Measurements from ENCODE around the gene MSANTD4. TPM values are rescaled to one million over a fixed set of nuclear protein-coding genes. Genes with fewer than 3 reads are reported as not detected.
"Not testable (repeated sequence)": the region's sequence is repeated elsewhere in the genome, so short reads cannot be mapped to it uniquely, and the experiment has no call there.

MSANTD4 gene
- 13.3 TPM for total RNA-seq
- long read RNA-seq, transcript MSANTD4-204 (3 exons, 948 nt) = major isoform, 5 of 10 reads
- long read RNA-seq, partial matches to known transcripts = 0 of 10 reads
- long read RNA-seq, other reads (novel, unspliced or antisense) = 5 of 10 reads

DNA sequence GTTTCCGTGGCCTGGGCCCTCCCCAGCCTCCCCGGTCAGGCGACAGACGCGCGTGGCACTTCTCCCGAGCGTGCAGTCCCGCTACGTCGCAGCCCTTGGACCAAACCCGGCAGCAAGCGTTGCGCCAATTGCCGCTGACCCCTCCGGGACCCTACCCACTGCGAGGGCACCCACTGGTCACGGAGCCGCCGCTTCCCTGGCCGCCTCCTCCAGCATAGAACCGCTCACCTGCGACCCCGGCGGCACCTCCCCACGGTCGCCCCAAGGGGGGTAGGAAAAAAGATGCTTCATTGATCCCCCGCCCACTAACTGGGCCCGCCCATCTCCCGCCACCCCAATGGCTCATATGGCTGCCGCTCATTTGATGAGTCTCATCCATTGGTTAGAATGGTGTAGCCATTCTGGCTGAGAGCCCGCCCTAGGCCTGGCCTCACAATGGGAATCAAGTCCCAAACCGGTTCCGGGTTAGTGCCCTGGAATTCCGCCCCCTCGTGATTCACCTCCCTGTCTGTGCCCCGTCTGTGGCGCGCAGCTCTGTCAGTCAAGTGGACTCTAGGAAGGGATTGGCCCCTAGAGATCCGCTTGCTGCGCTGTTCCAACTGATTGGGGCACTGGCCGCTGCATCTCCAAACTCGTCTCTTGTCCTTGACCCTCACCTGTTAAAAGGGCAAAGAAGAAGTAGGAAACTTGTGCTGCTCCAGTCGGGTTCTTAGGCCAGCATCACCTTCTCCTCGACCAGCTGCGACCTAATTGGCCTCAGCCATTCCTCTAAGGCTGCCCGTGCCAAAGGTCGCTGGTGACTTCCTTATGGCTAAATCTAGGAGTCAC lies at the start of gene MSANTD4:
Gene MSANTD4 (minus strand): TSS at position 274 of the 828 bp plus-strand sequence. CDS start 11,323 bp downstream, outside the sequence.
- DNase-seq (ENCODE audit: low spot score) = peak; percentile 98

DNA sequence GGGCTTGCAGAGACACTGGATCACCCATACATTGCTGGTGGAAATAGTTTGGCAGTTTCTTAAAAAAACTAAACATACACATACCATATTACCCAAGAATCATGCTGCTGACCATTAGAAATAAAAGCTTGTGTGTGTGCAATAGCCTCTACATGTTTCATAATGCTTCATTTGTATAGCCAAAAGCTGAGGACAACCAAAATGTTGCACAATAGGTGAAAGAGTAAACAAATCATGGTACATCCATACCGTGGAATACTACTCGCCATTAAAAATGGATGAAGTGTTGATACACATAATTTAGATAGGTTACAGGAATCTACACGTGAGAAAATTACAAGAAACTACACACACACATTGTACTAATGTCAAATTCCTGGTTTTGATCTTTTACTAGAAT lies 48.6 kb upstream of the MSANTD4 start:
- DNase-seq (ENCODE audit: low spot score) = no peak

DNA sequence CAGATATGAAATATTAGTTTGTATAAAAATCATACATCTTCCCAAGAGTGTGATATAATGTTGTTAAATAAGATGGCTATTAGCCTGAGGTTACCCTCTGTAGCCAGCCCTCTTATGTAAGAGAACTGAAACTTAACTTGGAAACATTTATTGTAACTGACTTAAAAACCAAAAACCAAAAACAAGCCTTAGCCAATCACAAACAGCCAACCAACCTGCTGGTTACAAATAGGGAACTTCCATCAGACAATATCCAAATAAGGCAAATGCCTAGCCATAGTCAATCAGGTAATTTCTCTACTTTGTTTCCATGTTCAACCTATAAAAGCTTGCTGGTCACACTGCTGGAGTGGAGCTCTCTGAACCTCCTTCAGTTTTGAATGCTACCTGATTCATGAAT lies 41.0 kb upstream of the MSANTD4 start:
- DNase-seq (ENCODE audit: low spot score) = no peak

GRCh38 chr11:106061954-106062949 lies 40.2 kb upstream of the MSANTD4 start:
- no peak for DNase-seq (ENCODE audit: low spot score)

- DNase-seq (ENCODE audit: low spot score) = no peak
Observed at GRCh38 chr11:106061249-106061784, 39.3 kb upstream of the MSANTD4 start.

- DNase-seq (ENCODE audit: low spot score) = no peak
Observed at GRCh38 chr11:106059617-106060016, 37.6 kb upstream of the MSANTD4 start.

DNA sequence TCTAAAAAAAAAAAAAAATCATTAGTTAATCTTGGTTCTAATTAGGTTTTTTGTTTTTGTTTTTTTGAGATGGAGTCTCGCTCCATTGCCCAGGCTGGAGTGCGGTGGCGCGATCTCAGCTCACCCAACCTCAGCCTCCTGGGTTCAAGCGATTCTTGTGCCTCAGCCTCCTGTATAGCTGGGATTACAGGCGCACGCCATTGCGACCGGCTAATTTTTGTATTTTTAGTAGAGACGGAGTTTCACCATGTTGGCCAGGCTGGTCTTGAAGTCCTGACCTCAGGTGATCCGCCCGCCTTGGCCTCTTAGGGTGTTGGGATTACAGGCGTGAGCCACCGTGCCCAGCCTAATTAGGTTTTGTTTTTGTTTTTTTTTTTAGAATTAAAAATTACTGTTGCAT lies 36.3 kb upstream of the MSANTD4 start:
- DNase-seq (ENCODE audit: low spot score) = not testable (repeated sequence)

GRCh38 chr11:106051103-106051502 lies 29.1 kb upstream of the MSANTD4 start:
- DNase-seq (ENCODE audit: low spot score) = no peak

DNA sequence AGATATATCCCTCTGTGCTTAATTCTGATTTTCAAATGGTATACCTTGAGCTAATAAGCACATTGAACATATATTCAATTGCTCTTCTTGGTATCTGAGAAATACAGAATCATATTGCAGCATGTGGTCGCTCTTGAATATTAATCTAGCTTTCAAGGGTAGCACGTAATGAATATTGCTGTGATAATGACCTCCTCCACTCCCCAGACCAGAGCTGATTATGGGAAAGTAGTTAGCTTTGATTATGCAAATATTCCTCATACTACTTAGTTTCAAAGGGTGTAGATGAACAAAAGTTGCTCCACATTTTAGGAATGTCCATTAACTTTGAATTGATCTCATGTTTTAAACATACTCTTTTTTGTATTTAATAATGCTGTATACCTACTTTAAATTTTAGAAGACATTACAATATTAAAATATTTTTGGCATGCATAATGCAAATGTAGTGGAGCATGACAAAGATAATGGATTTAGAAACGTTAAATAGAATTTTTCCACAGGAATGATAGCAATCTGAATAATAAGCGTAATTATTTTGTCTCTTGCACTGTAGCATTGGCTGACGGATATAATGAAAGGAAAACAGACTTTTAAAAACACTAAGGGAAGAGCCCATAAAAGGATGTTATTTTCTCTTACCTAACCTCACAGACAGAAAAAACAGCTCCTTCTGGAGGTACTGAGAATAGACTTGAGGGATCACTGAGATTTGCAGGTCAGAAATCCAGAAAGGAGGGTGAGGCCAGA lies 27.9 kb upstream of the MSANTD4 start:
- DNase-seq (ENCODE audit: low spot score) = no peak

GRCh38 chr11:106047631-106048030 lies 25.6 kb upstream of the MSANTD4 start:
- DNase-seq (ENCODE audit: low spot score) = no peak

GRCh38 chr11:106043540-106043939 lies 21.5 kb upstream of the MSANTD4 start:
- DNase-seq (ENCODE audit: low spot score) = no peak

GRCh38 chr11:106032861-106033260 lies 10.8 kb upstream of the MSANTD4 start:
- DNase-seq (ENCODE audit: low spot score) = no peak

DNA sequence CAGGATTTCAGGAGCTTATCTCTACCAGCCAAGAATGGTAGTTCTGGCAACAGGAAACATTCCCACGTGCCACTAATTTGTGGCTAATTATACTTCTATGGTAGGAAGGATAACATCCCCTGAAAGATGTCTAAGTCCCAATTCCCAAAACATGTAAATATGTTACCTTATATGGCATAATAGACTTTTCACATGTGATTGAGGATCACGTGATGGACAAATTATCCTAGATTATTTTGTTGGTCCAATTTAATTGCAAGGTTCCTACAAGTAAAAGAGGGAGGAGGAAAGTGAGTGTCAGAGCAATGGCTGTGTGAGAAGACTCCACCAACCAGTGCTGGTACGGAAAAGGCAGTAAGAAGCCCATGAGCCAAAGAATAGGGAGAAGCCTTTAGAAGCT lies 9.9 kb upstream of the MSANTD4 start:
- no peak for DNase-seq (ENCODE audit: low spot score)

GRCh38 chr11:106031202-106031810 lies 9.3 kb upstream of the MSANTD4 start:
- DNase-seq (ENCODE audit: low spot score) = no peak

DNA sequence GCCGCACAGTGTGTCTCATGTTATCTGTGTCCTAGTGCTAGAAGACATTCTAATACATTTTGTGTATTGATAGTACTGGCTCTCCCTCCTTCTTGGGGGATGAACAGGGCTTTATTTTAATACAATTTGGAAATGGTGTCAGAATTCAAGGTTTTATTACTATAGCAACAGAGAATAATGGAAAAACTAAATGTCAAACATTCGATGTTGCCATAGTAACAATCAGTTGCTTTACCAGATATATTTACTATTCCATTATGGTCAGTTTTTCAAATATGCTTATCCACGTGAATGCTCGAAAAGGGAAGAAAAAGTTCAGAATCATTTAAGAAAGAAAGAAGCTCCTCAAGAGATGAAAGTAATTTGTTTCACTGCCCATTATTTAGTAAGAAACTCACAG lies 8.6 kb upstream of the MSANTD4 start:
- no peak for DNase-seq (ENCODE audit: low spot score)

DNA sequence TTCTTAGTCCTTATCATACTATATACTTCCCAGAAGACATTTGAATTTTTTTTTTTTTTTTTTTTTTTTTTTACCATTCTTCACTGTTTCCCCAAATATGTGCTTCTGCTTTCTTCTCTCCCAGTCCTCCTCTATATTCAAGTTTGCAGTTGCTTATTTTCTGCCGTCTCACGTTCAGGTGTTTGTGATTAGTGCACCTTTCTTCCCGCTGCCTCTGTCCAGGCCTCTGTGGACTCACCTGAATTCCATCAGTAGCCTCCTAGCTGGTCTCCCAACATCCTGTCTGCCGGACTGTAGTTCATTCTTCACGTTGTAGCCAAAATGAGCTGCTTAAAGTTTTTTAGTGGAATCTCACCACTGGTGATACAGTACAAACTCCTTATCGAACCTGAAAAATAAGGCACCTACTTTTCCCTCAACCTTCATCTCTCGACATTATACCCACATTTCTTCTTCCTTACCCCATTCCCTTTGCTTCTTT lies 795 bp upstream of the MSANTD4 start:
- DNase-seq (ENCODE audit: low spot score) = no peak

DNA sequence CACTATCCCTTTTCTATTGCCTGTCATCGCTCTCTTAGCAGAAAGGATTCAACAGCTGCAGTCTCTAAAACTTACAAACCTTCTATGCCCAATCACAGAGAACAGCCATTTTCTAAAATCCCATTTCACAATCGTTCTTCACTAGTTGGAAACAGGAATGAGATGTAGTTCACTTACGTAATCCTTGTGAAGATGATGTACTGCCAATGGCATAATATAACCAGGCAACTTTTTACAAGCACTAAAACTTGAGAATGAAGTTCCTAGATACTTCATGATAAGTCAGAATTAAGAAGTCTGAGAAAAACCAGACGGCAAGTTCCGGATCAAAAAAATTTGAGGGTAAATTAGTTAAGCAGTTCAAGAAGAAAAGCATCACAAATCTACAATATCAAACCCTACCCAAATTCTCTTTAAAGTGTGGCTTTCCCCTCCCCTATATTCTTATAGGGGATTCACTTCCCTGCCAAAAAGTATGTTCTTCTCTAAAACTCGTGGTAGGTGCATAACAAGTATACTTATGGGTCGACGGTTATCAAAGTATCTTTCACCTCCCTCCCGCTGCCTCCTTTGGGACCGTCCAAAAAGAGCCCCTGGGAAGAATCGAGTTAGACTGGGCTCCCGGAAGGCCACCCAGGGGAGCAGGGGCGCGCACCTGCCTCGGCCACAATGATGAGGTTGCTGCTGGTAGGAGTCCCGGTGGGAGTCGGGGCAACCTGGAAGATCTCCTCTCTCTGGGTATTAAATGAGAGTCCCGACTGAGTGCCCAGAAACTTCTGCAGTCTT lies 666 bp downstream of the MSANTD4 start:
- DNase-seq (ENCODE audit: low spot score) = no peak

DNA sequence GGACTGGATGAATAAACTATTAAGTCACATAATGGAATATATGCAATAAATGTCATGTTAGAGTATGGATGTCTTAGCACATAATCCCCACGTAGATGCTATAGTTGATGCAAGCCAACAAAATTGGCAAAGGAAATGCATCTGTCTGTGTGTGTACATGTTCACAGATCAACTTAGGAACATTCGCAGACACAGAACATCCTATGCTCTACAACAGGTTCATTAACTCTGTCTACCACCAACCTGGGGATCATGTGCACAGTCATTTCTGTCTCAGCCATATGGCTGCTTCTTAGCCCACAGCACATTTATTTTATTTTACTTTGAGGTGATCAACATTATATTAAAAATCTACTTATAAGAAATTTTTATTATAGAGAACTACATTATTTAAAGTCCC lies 4.9 kb downstream of the MSANTD4 start:
- DNase-seq (ENCODE audit: low spot score) = no peak

DNA sequence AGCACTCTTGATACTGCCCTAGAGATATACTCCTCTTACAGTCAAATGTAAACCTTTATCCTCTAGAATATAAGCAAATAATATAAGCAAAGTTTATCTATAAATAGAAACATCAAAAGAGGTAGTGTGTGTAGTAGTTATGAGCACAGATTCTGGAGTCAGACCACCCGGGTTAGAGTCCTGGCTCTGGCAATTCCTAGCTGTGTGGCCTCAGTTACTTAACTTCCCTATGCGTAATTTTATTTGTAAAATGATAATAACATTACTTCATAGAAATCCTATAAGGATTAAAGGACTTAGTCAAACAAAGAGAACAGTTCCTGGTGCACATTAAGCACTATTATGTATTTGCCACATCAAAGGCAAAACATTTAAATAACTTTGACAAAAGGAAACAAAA lies 7.0 kb downstream of the MSANTD4 start:
- DNase-seq (ENCODE audit: low spot score) = no peak
